Subcutaneous abdominal adipose tissue (tissue), 5 donors: ENCODE measurements around the gene CACNA2D3.

Source experiments
- H3K27ac ChIP-seq: one replicate; pipeline ENCODE4 v1.7.0; 2013; ENCODE audit warnings: low read depth, mild to moderate bottlenecking, inconsistent platforms, low read length, moderate library complexity
- H3K27me3 ChIP-seq, 5 donors: one replicate each; pipeline ENCODE4 v1.7.0; 2013; ENCODE audit warnings: low read length in 5 of 5, inconsistent platforms in 1 of 5; ENCODE audit not compliant: control insufficient read depth in 5 of 5, insufficient read depth in 4 of 5
- H3K36me3 ChIP-seq, 5 donors: one replicate each; pipeline ENCODE4 v1.7.0; 2013; ENCODE audit warnings: low read length in 5 of 5; ENCODE audit not compliant: control insufficient read depth in 5 of 5, insufficient read depth in 5 of 5
- H3K4me1 ChIP-seq, 5 donors: one replicate each; pipeline ENCODE4 v1.7.0; 2013; ENCODE audit warnings: low read length in 5 of 5, mild to moderate bottlenecking in 3 of 5, moderate library complexity in 1 of 5; ENCODE audit not compliant: control insufficient read depth in 5 of 5, insufficient read depth in 5 of 5
- H3K4me3 ChIP-seq, 5 donors: one replicate each; pipeline ENCODE4 v1.7.0; 2013; ENCODE audit warnings: low read length in 5 of 5, low read depth in 1 of 5
- H3K9ac ChIP-seq, 5 donors: one replicate each; pipeline ENCODE4 v1.7.0; 2013; ENCODE audit warnings: low read length in 5 of 5, mild to moderate bottlenecking in 4 of 5, moderate library complexity in 3 of 5
- H3K9me3 ChIP-seq, 5 donors: one replicate each; pipeline ENCODE4 v1.7.0; 2013; ENCODE audit warnings: low read length in 5 of 5; ENCODE audit not compliant: control insufficient read depth in 5 of 5
- donor health status: healthy.
- donor health status: healthy.
- donor health status: healthy.
- donor health status: healthy.
- donor health status: healthy.

CACNA2D3 gene

GRCh38 chr3:54557538-54558428 is 435.4 kb downstream of the CACNA2D3 start:
- Histone ChIP-seq H3K27ac (no peak overlapping the region), H3K4me1 (no peaks in the 10 kb centered on the region)

GRCh38 chr3:54563501-54564200 is 441.3 kb downstream of the CACNA2D3 start:
- H3K36me3 ChIP-seq, result no peaks in the 10 kb centered on the region
- no peak overlapping the region for H3K9ac ChIP-seq
- no peaks in the 10 kb centered on the region for H3K27me3 ChIP-seq
- peaks cover 0 to 2% (median 0%) of the 10 kb centered on the region in 5 donors for H3K9me3 ChIP-seq
- no peak overlapping the region for H3K27ac ChIP-seq
- H3K4me1 ChIP-seq, result no peaks in the 10 kb centered on the region
- H3K4me3 ChIP-seq, result no peak overlapping the region

More at GRCh38 chr3:54557538-54558428, 435.4 kb downstream of the CACNA2D3 start:
- H3K9me3 ChIP-seq, result peaks cover 0 to 2% (median 0%) of the 10 kb centered on the region in 5 donors
- H3K36me3 ChIP-seq, result no peaks in the 10 kb centered on the region
- no peaks in the 10 kb centered on the region for H3K27me3 ChIP-seq
- no peak overlapping the region for H3K4me3 ChIP-seq
- no peak overlapping the region for H3K9ac ChIP-seq

- no peak overlapping the region for H3K4me3 ChIP-seq
- no peaks in the 10 kb centered on the region for H3K27me3 ChIP-seq
- no peak overlapping the region for H3K27ac ChIP-seq
- H3K9ac ChIP-seq, result no peak overlapping the region
- peaks cover 0 to 2% (median 0%) of the 10 kb centered on the region in 5 donors for H3K9me3 ChIP-seq
- no peaks in the 10 kb centered on the region for H3K4me1 ChIP-seq
- H3K36me3 ChIP-seq, result no peaks in the 10 kb centered on the region
Observed at GRCh38 chr3:54564374-54564925, 442.1 kb downstream of the CACNA2D3 start.

- H3K27me3 ChIP-seq, result no peaks in the 10 kb centered on the region
- H3K9ac ChIP-seq, result no peak overlapping the region
- H3K9me3 ChIP-seq, result no peaks in the 10 kb centered on the region
- no peaks in the 10 kb centered on the region for H3K36me3 ChIP-seq
- H3K4me1 ChIP-seq, result no peaks in the 10 kb centered on the region
- H3K27ac ChIP-seq, result no peak overlapping the region
- H3K4me3 ChIP-seq, result no peak overlapping the region
Observed at GRCh38 chr3:54565956-54566355, 443.6 kb downstream of the CACNA2D3 start.

GRCh38 chr3:54567949-54568348 is 445.6 kb downstream of the CACNA2D3 start:
- Histone ChIP-seq H3K4me3 (no peak overlapping the region), H3K27ac (no peak overlapping the region)

GRCh38 chr3:54570008-54570407 is 447.7 kb downstream of the CACNA2D3 start:
- H3K4me3 ChIP-seq, result no peak overlapping the region
- H3K36me3 ChIP-seq, result no peaks in the 10 kb centered on the region
- H3K27me3 ChIP-seq, result no peaks in the 10 kb centered on the region
- H3K9ac ChIP-seq, result no peak overlapping the region
- no peak overlapping the region for H3K27ac ChIP-seq
- H3K4me1 ChIP-seq, result no peaks in the 10 kb centered on the region
- H3K9me3 ChIP-seq, result peaks cover 0 to 3% (median 0%) of the 10 kb centered on the region in 5 donors

More at GRCh38 chr3:54567949-54568348, 445.6 kb downstream of the CACNA2D3 start:
- no peaks in the 10 kb centered on the region for H3K4me1 ChIP-seq
- no peaks in the 10 kb centered on the region for H3K27me3 ChIP-seq
- H3K36me3 ChIP-seq, result no peaks in the 10 kb centered on the region
- no peak overlapping the region for H3K9ac ChIP-seq
- peaks cover 0 to 3% (median 0%) of the 10 kb centered on the region in 5 donors for H3K9me3 ChIP-seq

GRCh38 chr3:54572197-54572895 is 450.0 kb downstream of the CACNA2D3 start:
- Histone ChIP-seq H3K4me3 (no peak overlapping the region), H3K4me1 (no peaks in the 10 kb centered on the region), H3K9ac (no peak overlapping the region), H3K27ac (no peak overlapping the region), H3K9me3 (peaks cover 0 to 3% (median 0%) of the 10 kb centered on the region in 5 donors), H3K27me3 (peaks cover 0 to 4% (median 0%) of the 10 kb centered on the region in 5 donors), H3K36me3 (no peaks in the 10 kb centered on the region)

GRCh38 chr3:54573858-54574257 is 451.5 kb downstream of the CACNA2D3 start:
- Histone ChIP-seq H3K27me3 (peaks cover 0 to 4% (median 0%) of the 10 kb centered on the region in 5 donors), H3K9me3 (peaks cover 0 to 3% (median 0%) of the 10 kb centered on the region in 5 donors), H3K27ac (no peak overlapping the region), H3K4me3 (no peak overlapping the region), H3K9ac (no peak overlapping the region), H3K4me1 (no peaks in the 10 kb centered on the region), H3K36me3 (no peaks in the 10 kb centered on the region)

- no peak overlapping the region for H3K27ac ChIP-seq
- no peak overlapping the region for H3K9ac ChIP-seq
- no peaks in the 10 kb centered on the region for H3K36me3 ChIP-seq
Observed at GRCh38 chr3:54574906-54575617, 452.7 kb downstream of the CACNA2D3 start.

More at GRCh38 chr3:54574906-54575617, 452.7 kb downstream of the CACNA2D3 start:
- Histone ChIP-seq H3K4me1 (no peaks in the 10 kb centered on the region), H3K9me3 (peaks cover 0 to 3% (median 0%) of the 10 kb centered on the region in 5 donors), H3K27me3 (peaks cover 0 to 4% (median 0%) of the 10 kb centered on the region in 5 donors), H3K4me3 (no peak overlapping the region)
